GM23248 (cell line): Measurements from ENCODE around the gene PDK4.

Source experiments
- EZH2 ChIP-seq: fragments of 200-600 bp; sonication (generic); IDR thresholded peaks from 2 replicates; pipeline ENCODE4 v1.6.1; 2018; ENCODE audit warnings: antibody characterized with exemption, mild to moderate bottlenecking; ENCODE audit not compliant: insufficient read depth, poor library complexity, severe bottlenecking
- EZH2phosphoT487 ChIP-seq: fragments of 200-600 bp; sonication (generic); IDR thresholded peaks from 2 replicates; pipeline ENCODE4 v1.6.1; 2018; ENCODE audit warnings: antibody characterized with exemption, moderate library complexity, mild to moderate bottlenecking, low read depth; ENCODE audit not compliant: insufficient read depth

DNA sequence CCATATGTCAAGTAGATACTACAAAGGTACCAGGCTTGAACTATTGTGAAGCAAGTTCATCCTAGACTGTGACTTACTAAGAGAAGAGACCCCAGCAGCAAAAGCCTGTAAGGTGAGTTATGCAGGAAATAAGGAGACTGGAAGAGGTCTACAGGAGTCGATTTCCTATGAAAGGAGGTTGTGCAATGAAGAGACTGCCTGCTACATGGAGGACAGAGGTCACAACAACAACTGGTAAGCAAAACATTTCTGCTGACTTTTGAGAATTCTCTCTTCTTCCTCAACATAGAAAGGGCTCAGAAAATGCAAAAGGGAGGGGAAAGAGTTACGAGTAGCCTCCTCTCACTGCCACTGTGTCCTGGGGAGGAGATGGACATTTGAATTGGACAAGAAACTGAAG is 42.4 kb downstream of the PDK4 start:
- TF ChIP-seq EZH2 (no peak), EZH2phosphoT487 (no peak)
